Hematopoietic multipotent progenitor cell treated with erythropoietin and hydrocortisone succinate and interleukin-3 and kit ligand, for 15 days (in vitro differentiated cells): Measurements from ENCODE around the gene IL1RAPL2.
"Not testable (repeated sequence)": the region's sequence is repeated elsewhere in the genome, so short reads cannot be mapped to it uniquely, and the experiment has no call there.

Experiments used
- DNase-seq: peaks from one replicate; pipeline ENCODE4 v3.0.0-alpha.2; 2015; ENCODE audit warnings: low spot score

The IL1RAPL2 gene

GRCh38 chrX:105610411-105610810 lies 1044.4 kb downstream of the IL1RAPL2 start:
- no peak for DNase-seq

- no peak for DNase-seq
Observed at GRCh38 chrX:105618393-105619101, 1052.5 kb downstream of the IL1RAPL2 start.

- DNase-seq = no peak
Observed at GRCh38 chrX:105634180-105634579, 1068.2 kb downstream of the IL1RAPL2 start.

- no peak for DNase-seq
Observed at GRCh38 chrX:105635794-105636193, 1069.8 kb downstream of the IL1RAPL2 start.

GRCh38 chrX:105636667-105637066 lies 1070.7 kb downstream of the IL1RAPL2 start:
- no peak for DNase-seq

GRCh38 chrX:105645667-105646357 lies 1079.8 kb downstream of the IL1RAPL2 start:
- DNase-seq = no peak

- DNase-seq = no peak
Observed at GRCh38 chrX:105646592-105647372, 1080.8 kb downstream of the IL1RAPL2 start.

- DNase-seq = no peak
Observed at GRCh38 chrX:105647749-105648148, 1081.8 kb downstream of the IL1RAPL2 start.

- no peak for DNase-seq
Observed at GRCh38 chrX:105648732-105649131, 1082.7 kb downstream of the IL1RAPL2 start.

- no peak for DNase-seq
Observed at GRCh38 chrX:105650577-105650976, 1084.6 kb downstream of the IL1RAPL2 start.

- DNase-seq = no peak
Observed at GRCh38 chrX:105650986-105651385, 1085.0 kb downstream of the IL1RAPL2 start.

GRCh38 chrX:105653891-105654290 lies 1087.9 kb downstream of the IL1RAPL2 start:
- no peak for DNase-seq

GRCh38 chrX:105658136-105658535 lies 1092.1 kb downstream of the IL1RAPL2 start:
- DNase-seq = no peak

GRCh38 chrX:105662248-105662647 lies 1096.2 kb downstream of the IL1RAPL2 start:
- no peak for DNase-seq

GRCh38 chrX:105664243-105664642 lies 1098.2 kb downstream of the IL1RAPL2 start:
- no peak for DNase-seq

- not testable (repeated sequence) for DNase-seq
Observed at GRCh38 chrX:105684288-105684687, 1118.3 kb downstream of the IL1RAPL2 start.

- DNase-seq = no peak
Observed at GRCh38 chrX:105694839-105695238, 1128.8 kb downstream of the IL1RAPL2 start.

GRCh38 chrX:105695451-105695850 lies 1129.5 kb downstream of the IL1RAPL2 start:
- DNase-seq = no peak

GRCh38 chrX:105696870-105697269 lies 1130.9 kb downstream of the IL1RAPL2 start:
- no peak for DNase-seq

GRCh38 chrX:105697984-105698781 lies 1132.2 kb downstream of the IL1RAPL2 start:
- DNase-seq = no peak

GRCh38 chrX:105700331-105700730 lies 1134.3 kb downstream of the IL1RAPL2 start:
- no peak for DNase-seq
